Glutamatergic neuron (in vitro differentiated cells): Measurements from ENCODE around the gene TRAPPC3. TPM values are rescaled to one million over a fixed set of nuclear protein-coding genes. Genes with fewer than 3 reads are reported as not detected.

Experiments used
- DNase-seq: peaks from one replicate; pipeline ENCODE4 v3.0.0; 2022
- H3K27ac Mint-ChIP-seq: one replicate; pipeline ENCODE4 v1.8.0; 2020; ENCODE audit warnings: mild to moderate bottlenecking, mixed read lengths, inconsistent platforms; ENCODE audit not compliant: unreplicated experiment
- H3K27me3 Mint-ChIP-seq: one replicate; pipeline ENCODE4 v1.8.0; 2020; ENCODE audit warnings: mild to moderate bottlenecking, moderate library complexity, mixed read lengths, inconsistent platforms; ENCODE audit not compliant: unreplicated experiment
- H3K36me3 Mint-ChIP-seq: one replicate; pipeline ENCODE4 v1.8.0; 2020; ENCODE audit warnings: mild to moderate bottlenecking, mixed read lengths, inconsistent platforms; ENCODE audit not compliant: unreplicated experiment
- H3K4me1 Mint-ChIP-seq: one replicate; pipeline ENCODE4 v1.8.0; 2020; ENCODE audit warnings: mild to moderate bottlenecking, low read depth, mixed read lengths, inconsistent platforms; ENCODE audit not compliant: unreplicated experiment
- H3K4me3 Mint-ChIP-seq: one replicate; pipeline ENCODE4 v1.8.0; 2020; ENCODE audit warnings: mild to moderate bottlenecking, mixed read lengths, inconsistent platforms; ENCODE audit not compliant: unreplicated experiment
- H3K9me3 Mint-ChIP-seq: one replicate; pipeline ENCODE4 v1.8.0; 2020; ENCODE audit warnings: mild to moderate bottlenecking, moderate library complexity, mixed read lengths, inconsistent platforms; ENCODE audit not compliant: unreplicated experiment
- total RNA-seq: library from RNA; stranded (reverse); fragmentation: NEBNext Ultra II Directional; extraction: Animal tissue kit (Norgen Biotek cat#: 25700); gene quantifications from one replicate; pipeline ENCODE4 v1.2.1, GENCODE V29; 2021; ENCODE audit not compliant: unreplicated experiment
- TF ChIP-seq, protein P1 (sequence below): fragments of 200-600 bp; sonication (generic); IDR thresholded peaks from one replicate; pipeline ENCODE4 v1.5.0; 2021; ENCODE audit not compliant: partially characterized antibody, unreplicated experiment

The TRAPPC3 gene
- total RNA-seq, 1 donor from 2014 or later: 30.0 TPM

DNA sequence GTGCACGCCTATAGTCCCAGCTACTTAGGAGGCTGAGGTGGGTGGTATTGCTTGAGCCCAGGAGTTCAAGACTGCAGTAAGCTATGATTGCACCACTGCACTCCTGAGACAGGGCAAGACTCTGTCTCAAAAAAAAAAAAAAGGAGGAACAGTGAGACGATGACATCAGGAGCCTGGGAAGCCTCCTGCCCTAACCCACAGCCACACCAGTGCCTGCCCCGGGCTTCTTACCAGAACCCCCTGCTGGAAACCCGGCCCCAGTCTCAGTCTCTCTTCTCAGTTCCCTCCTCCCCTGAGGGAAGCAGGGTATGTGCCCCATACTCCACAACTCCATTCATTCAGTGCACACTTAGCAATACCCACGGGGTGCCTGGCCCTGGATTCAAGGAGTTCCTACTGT lies 33.4 kb downstream of the TRAPPC3 start:
- TF ChIP-seq, protein P1, sequence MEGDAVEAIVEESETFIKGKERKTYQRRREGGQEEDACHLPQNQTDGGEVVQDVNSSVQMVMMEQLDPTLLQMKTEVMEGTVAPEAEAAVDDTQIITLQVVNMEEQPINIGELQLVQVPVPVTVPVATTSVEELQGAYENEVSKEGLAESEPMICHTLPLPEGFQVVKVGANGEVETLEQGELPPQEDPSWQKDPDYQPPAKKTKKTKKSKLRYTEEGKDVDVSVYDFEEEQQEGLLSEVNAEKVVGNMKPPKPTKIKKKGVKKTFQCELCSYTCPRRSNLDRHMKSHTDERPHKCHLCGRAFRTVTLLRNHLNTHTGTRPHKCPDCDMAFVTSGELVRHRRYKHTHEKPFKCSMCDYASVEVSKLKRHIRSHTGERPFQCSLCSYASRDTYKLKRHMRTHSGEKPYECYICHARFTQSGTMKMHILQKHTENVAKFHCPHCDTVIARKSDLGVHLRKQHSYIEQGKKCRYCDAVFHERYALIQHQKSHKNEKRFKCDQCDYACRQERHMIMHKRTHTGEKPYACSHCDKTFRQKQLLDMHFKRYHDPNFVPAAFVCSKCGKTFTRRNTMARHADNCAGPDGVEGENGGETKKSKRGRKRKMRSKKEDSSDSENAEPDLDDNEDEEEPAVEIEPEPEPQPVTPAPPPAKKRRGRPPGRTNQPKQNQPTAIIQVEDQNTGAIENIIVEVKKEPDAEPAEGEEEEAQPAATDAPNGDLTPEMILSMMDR: no peak
- Mint-ChIP-seq H3K36me3 (peaks cover 5% of the 10 kb centered on the region), H3K27me3 (peaks cover 22% of the 10 kb centered on the region), H3K27ac (no peak overlapping the region), H3K4me1 (no peaks in the 10 kb centered on the region), H3K9me3 (no peaks in the 10 kb centered on the region), H3K4me3 (no peak overlapping the region)
- DNase-seq: no peak

DNA sequence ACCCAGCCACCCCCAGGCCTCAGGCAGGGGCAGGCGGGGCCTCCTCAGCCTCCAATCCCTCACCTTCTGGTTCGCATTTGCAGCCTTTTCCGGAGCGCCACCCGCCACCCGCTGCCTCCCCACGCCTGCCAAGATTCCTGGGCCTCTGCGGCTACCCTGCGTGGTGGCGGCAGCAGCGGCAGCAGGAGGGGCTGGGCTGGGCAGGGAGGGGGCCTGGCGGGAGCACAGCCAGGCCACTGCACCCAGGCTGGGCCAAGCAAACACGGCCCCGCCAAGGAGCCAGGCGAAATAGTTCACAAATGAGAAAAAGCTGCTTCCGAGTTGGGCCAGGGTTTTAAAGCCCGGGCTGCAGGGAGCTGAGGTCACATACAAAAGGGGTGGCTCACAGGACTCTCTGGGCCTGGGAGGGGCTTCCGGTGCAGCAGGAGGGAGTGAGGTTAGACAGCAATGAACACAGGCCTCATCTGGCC lies 34.1 kb downstream of the TRAPPC3 start:
- Mint-ChIP-seq H3K9me3 (no peaks in the 10 kb centered on the region), H3K36me3 (peaks cover 5% of the 10 kb centered on the region), H3K4me1 (no peaks in the 10 kb centered on the region), H3K27ac (no peak overlapping the region), H3K4me3 (no peak overlapping the region), H3K27me3 (peaks cover 22% of the 10 kb centered on the region)
- TF ChIP-seq, protein P1: no peak
- DNase-seq: no peak

GRCh38 chr1:36114371-36114770 lies 34.9 kb downstream of the TRAPPC3 start:
- Mint-ChIP-seq H3K27ac (no peak overlapping the region), H3K4me3 (no peak overlapping the region), H3K9me3 (no peaks in the 10 kb centered on the region), H3K4me1 (no peaks in the 10 kb centered on the region), H3K36me3 (peaks cover 5% of the 10 kb centered on the region), H3K27me3 (peaks cover 22% of the 10 kb centered on the region)
- DNase-seq: no peak
- TF ChIP-seq, protein P1: no peak

GRCh38 chr1:36112823-36113222 lies 36.5 kb downstream of the TRAPPC3 start:
- Mint-ChIP-seq H3K27ac (no peak overlapping the region), H3K4me3 (no peak overlapping the region), H3K36me3 (peaks cover 5% of the 10 kb centered on the region), H3K27me3 (peaks cover 24% of the 10 kb centered on the region), H3K9me3 (no peaks in the 10 kb centered on the region), H3K4me1 (no peaks in the 10 kb centered on the region)
- no peak for DNase-seq
- TF ChIP-seq, protein P1: no peak

DNA sequence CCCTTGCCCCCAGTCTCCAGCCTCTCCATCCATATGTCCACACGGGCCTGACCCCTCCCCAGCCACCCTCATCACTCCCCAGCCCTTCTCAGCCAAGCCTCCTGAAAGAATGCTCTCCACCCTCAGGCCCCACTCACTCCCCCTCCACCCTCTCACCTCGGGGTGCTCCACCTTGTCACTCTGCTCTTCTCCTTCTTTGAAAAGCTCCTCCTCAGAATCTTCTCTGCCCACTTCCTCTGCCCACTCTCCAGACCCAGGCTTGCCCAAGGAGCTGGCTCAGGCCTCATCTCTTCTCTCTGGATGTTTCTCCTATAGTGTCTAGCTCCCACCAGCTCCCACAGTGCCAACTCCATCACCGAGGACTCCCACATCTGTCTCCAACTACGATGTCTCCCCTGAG lies 38.1 kb downstream of the TRAPPC3 start:
- Mint-ChIP-seq H3K36me3 (peaks cover 5% of the 10 kb centered on the region), H3K9me3 (no peaks in the 10 kb centered on the region), H3K27me3 (peaks cover 18% of the 10 kb centered on the region), H3K27ac (no peak overlapping the region), H3K4me3 (no peak overlapping the region), H3K4me1 (no peaks in the 10 kb centered on the region)
- DNase-seq: no peak
- TF ChIP-seq, protein P1: no peak
